ENCODE results near the gene REEP5. TPM values are rescaled to one million over a fixed set of nuclear protein-coding genes. Genes with fewer than 3 reads are reported as not detected.
A peak's percentile ranks its signal among the peaks of the same experiment; 100 is the strongest.

Gene REEP5
- total and polyA plus RNA-seq, 2 of the 13 experiments (the other 11 are each of a cell fraction or from before 2014, with no cell fraction given), result 49.4 to 239 TPM

DNA sequence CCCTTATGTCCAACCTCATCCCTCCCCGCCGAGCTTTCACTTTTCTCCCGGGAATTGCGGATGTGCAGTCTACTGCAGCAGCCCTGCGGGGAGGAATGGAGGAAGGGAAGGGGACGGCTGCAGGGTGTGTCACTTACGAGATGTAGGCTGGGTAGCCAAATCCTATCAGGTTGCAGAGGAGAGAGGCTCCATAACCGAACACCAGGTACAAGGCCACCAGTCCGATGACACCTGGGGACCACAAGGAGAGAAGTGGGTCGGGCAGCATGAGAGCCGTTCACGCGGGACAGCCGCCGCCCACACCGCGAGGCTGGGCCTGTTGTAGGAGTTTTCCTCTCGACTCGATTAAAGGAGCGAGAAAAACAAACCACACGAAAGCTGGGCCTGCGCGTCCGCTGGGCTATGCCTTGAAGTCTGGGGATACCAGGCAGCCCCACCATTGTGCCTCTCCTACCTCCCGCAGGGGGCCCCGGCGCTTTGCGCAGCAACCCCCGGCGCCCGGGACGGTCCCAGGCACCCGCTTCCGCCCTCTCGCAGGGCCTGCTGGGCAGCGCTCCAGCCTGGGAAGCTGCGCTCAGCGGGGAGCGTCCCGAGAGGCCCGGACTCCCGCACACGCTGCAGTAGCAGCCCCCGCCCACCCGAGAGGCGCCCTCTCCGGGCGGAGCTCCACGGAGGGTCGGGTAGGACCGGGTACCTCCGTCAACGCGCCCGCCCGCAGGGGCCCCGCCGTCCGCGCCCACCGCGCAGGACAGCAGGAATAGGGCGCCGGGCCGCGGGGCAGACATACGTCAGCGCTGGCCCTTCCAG is 798 bp downstream of the REEP5 start (continued):
- TF ChIP-seq TBP (CRISPR knock-in tag; IDR thresholded peaks at IDR 0.05) (no peak), SIX1 (CRISPR knock-in tag; IDR thresholded peaks at IDR 0.05; ENCODE audit: borderline replicate concordance) (no peak), ZEB1 (IDR thresholded peaks at IDR 0.05; ENCODE audit: insufficient replicate concordance, low read depth) (no peak), ZBTB8A (CRISPR knock-in tag; IDR thresholded peaks at IDR 0.05; ENCODE audit: borderline replicate concordance, low read depth) (no peak), ZNF232 (CRISPR knock-in tag; IDR thresholded peaks at IDR 0.05; ENCODE audit: borderline replicate concordance) (no peak), CREM (IDR thresholded peaks at IDR 0.05) (no peak), CREM (CRISPR knock-in tag; IDR thresholded peaks at IDR 0.05) (no peak), ADNP (CRISPR knock-in tag; IDR thresholded peaks at IDR 0.05) (no peak), MLLT10 (CRISPR knock-in tag; IDR thresholded peaks at IDR 0.05) (no peak), ZNF431 (CRISPR knock-in tag; IDR thresholded peaks at IDR 0.05; ENCODE audit: borderline replicate concordance, low read depth) (no peak), KMT2B (CRISPR knock-in tag; IDR thresholded peaks at IDR 0.05) (peak; percentile 56; the same call in 1 of the 2 replicates), U2AF2 (IDR thresholded peaks at IDR 0.05; ENCODE audit: low read depth, low read length) (no peak), ZNF7 (CRISPR knock-in tag; IDR thresholded peaks at IDR 0.05) (no peak), ZBTB7B (CRISPR knock-in tag; IDR thresholded peaks at IDR 0.05) (peak; percentile 45; the same call in 1 of the 2 replicates), ATF4 (CRISPR knock-in tag; IDR thresholded peaks at IDR 0.05) (no peak), TMF1 (CRISPR knock-in tag; IDR thresholded peaks at IDR 0.05; ENCODE audit: low read depth) (no peak), ZNF234 (CRISPR knock-in tag; conservative IDR thresholded peaks at IDR 0.05) (no peak), JUNB (CRISPR knock-in tag; IDR thresholded peaks at IDR 0.05; ENCODE audit: borderline replicate concordance) (no peak), CENPT (CRISPR knock-in tag; IDR thresholded peaks at IDR 0.05; ENCODE audit: low read depth) (no peak), AGO1 (IDR thresholded peaks at IDR 0.05; ENCODE audit: low read depth, low read length, poor library complexity, severe bottlenecking) (peak; percentile 35), HDAC2 (CRISPR knock-in tag; IDR thresholded peaks at IDR 0.05) (0 out of 2 replicates have a peak, but pooled peaks have one; percentile 1), ZNF335 (CRISPR knock-in tag; IDR thresholded peaks at IDR 0.05) (no peak; the same call in 1 of the 2 replicates)
- TF ChIP-seq, protein P1, sequence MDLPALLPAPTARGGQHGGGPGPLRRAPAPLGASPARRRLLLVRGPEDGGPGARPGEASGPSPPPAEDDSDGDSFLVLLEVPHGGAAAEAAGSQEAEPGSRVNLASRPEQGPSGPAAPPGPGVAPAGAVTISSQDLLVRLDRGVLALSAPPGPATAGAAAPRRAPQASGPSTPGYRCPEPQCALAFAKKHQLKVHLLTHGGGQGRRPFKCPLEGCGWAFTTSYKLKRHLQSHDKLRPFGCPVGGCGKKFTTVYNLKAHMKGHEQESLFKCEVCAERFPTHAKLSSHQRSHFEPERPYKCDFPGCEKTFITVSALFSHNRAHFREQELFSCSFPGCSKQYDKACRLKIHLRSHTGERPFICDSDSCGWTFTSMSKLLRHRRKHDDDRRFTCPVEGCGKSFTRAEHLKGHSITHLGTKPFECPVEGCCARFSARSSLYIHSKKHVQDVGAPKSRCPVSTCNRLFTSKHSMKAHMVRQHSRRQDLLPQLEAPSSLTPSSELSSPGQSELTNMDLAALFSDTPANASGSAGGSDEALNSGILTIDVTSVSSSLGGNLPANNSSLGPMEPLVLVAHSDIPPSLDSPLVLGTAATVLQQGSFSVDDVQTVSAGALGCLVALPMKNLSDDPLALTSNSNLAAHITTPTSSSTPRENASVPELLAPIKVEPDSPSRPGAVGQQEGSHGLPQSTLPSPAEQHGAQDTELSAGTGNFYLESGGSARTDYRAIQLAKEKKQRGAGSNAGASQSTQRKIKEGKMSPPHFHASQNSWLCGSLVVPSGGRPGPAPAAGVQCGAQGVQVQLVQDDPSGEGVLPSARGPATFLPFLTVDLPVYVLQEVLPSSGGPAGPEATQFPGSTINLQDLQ (CRISPR knock-in tag; IDR thresholded peaks at IDR 0.05), result no peak; the same call in 1 of the 2 replicates
- TF ChIP-seq, protein P2, sequence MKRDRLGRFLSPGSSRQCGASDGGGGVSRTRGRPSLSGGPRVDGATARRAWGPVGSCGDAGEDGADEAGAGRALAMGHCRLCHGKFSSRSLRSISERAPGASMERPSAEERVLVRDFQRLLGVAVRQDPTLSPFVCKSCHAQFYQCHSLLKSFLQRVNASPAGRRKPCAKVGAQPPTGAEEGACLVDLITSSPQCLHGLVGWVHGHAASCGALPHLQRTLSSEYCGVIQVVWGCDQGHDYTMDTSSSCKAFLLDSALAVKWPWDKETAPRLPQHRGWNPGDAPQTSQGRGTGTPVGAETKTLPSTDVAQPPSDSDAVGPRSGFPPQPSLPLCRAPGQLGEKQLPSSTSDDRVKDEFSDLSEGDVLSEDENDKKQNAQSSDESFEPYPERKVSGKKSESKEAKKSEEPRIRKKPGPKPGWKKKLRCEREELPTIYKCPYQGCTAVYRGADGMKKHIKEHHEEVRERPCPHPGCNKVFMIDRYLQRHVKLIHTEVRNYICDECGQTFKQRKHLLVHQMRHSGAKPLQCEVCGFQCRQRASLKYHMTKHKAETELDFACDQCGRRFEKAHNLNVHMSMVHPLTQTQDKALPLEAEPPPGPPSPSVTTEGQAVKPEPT (CRISPR knock-in tag; IDR thresholded peaks at IDR 0.05; ENCODE audit: low read depth), result no peak
- TF ChIP-seq, protein P3, sequence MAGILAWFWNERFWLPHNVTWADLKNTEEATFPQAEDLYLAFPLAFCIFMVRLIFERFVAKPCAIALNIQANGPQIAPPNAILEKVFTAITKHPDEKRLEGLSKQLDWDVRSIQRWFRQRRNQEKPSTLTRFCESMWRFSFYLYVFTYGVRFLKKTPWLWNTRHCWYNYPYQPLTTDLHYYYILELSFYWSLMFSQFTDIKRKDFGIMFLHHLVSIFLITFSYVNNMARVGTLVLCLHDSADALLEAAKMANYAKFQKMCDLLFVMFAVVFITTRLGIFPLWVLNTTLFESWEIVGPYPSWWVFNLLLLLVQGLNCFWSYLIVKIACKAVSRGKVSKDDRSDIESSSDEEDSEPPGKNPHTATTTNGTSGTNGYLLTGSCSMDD (CRISPR knock-in tag; IDR thresholded peaks at IDR 0.05), result no peak
